ENCODE results near the gene FGF14. TPM values are rescaled to one million over a fixed set of nuclear protein-coding genes. Genes with fewer than 3 reads are reported as not detected.
A peak's percentile ranks its signal among the peaks of the same experiment; 100 is the strongest.

Gene FGF14
- total and polyA plus RNA-seq, 4 donors = 19.3 to 59.7 (median 38.0) TPM

DNA sequence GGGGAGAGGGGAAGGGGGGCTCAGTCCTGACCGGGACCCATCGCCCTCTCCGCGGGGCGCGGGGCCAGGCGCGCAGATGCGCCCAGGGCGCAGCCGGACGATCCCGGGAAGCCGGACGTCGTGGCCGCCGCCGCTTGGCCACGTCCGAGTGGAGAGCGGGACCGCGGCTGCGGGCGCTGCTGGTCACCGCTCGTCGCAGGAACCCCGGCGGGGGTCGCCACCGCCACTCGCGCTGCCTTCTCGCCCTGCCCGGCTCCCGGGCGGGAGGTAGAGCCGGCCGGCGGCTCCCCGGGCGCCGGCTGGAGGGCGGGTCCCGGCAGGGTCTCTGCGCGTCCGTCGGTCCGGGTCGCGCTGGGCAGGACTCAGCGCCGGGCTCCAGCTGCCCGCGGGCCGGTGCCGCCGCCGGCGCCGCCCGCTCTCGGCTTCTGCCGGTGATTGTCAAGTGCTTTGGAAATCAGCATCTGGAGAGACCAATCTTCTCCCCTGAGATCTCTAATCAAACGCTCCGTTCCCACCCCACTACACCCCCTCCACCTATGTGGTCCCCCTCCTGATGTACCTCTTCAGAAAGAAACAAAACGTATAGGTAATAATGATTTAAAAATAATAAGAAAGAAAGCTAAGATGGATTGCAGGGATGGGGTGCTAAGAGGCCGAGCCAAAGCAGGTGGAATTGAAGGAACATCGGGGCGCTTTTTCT, 484.9 kb downstream of the FGF14 start:
- peaks cover 30% of the 10 kb centered on the region for H3K4me1 ChIP-seq (ENCODE audit: control insufficient read depth, insufficient read depth, low read length)
- H3K4me3 ChIP-seq (ENCODE audit: low read depth, low read length) = peak overlapping the region; percentile 51
- peaks cover 45% of the 10 kb centered on the region for H3K27me3 ChIP-seq (ENCODE audit: control insufficient read depth, insufficient read depth, low read length)
- no peaks in the 10 kb centered on the region for H3K9me3 ChIP-seq (ENCODE audit: control insufficient read depth, insufficient read depth, low read length)
- DNase-seq (ENCODE audit: low read depth in 4 of 6, low spot score in 6 of 6) = peak in 1 of 6 donors; percentile 21
- no peak overlapping the region for H3K27ac ChIP-seq (ENCODE audit: low read depth, low read length)
- H3K36me3 ChIP-seq (ENCODE audit: control insufficient read depth, insufficient read depth, low read length) = no peaks in the 10 kb centered on the region
- under 1% methylated on average over 70 of the region's 73 CpGs for WGBS (ENCODE audit: insufficient coverage)

- peaks cover 30% of the 10 kb centered on the region for H3K4me1 ChIP-seq (ENCODE audit: control insufficient read depth, insufficient read depth, low read length)
- no peaks in the 10 kb centered on the region for H3K9me3 ChIP-seq (ENCODE audit: control insufficient read depth, insufficient read depth, low read length)
- H3K27ac ChIP-seq (ENCODE audit: low read depth, low read length) = no peak overlapping the region
- DNase-seq (ENCODE audit: low read depth in 4 of 6, low spot score in 6 of 6) = peak in 3 of 6 donors; percentile 42 to 89 (median 82)
- peaks cover 44% of the 10 kb centered on the region for H3K27me3 ChIP-seq (ENCODE audit: control insufficient read depth, insufficient read depth, low read length)
- no peaks in the 10 kb centered on the region for H3K36me3 ChIP-seq (ENCODE audit: control insufficient read depth, insufficient read depth, low read length)
- 0% methylated on average over 62 of the region's 62 CpGs for WGBS (ENCODE audit: insufficient coverage)
- peak overlapping the region; percentile 51 for H3K4me3 ChIP-seq (ENCODE audit: low read depth, low read length)
Measured at GRCh38 chr13:101916108-101916774, 485.6 kb downstream of the FGF14 start.

DNA sequence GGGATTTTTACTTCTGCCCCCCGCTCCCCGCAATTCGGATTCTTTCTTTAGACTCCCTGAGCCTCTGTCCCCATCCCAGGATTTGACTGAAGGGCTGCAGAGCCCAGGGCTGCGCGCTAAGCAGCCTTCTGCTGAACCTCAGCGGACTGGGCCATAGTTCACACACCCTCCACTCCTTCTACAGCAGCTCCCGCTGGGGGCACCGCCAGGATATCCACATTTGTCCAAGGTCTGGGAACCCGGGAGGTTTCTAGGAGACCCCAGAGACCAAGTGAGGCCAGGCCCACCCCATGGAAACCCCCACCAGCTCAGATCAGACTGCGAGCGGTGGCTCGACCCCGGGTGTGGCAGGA, 486.1 kb downstream of the FGF14 start:
- H3K4me1 ChIP-seq (ENCODE audit: control insufficient read depth, insufficient read depth, low read length) = peaks cover 30% of the 10 kb centered on the region
- no peaks in the 10 kb centered on the region for H3K36me3 ChIP-seq (ENCODE audit: control insufficient read depth, insufficient read depth, low read length)
- 4% methylated on average over 13 of the region's 13 CpGs for WGBS (ENCODE audit: insufficient coverage)
- no peaks in the 10 kb centered on the region for H3K9me3 ChIP-seq (ENCODE audit: control insufficient read depth, insufficient read depth, low read length)
- H3K27ac ChIP-seq (ENCODE audit: low read depth, low read length) = no peak overlapping the region
- peaks cover 44% of the 10 kb centered on the region for H3K27me3 ChIP-seq (ENCODE audit: control insufficient read depth, insufficient read depth, low read length)
- DNase-seq (ENCODE audit: low read depth in 4 of 6, low spot score in 6 of 6) = peak in 2 of 6 donors; percentile 19 to 63
- peak overlapping the region; percentile 51 for H3K4me3 ChIP-seq (ENCODE audit: low read depth, low read length)

DNA sequence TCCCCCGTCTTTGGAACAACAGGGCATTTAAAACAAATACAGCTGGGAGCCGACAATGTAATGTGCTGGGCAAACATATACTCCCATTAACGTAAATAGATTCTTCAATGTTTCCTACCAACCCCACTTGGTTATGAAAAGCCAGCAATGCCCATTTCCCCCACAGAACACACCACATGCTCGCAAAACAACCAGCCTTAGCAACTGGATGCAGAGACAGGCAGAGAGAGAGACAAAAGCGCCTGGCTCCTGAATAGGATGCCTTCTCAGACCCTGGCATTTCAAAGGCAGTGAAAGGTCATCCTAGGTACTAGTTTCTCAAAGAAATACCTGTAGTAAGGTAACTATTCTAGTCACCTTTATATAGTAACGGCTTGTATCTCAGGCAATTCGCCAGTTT, 486.5 kb downstream of the FGF14 start:
- WGBS (ENCODE audit: insufficient coverage) = 17% methylated on average over 6 of the region's 7 CpGs
- peak overlapping the region; percentile 51 for H3K4me3 ChIP-seq (ENCODE audit: low read depth, low read length)
- H3K27ac ChIP-seq (ENCODE audit: low read depth, low read length) = no peak overlapping the region
- peaks cover 42% of the 10 kb centered on the region for H3K27me3 ChIP-seq (ENCODE audit: control insufficient read depth, insufficient read depth, low read length)
- H3K9me3 ChIP-seq (ENCODE audit: control insufficient read depth, insufficient read depth, low read length) = no peaks in the 10 kb centered on the region
- peaks cover 30% of the 10 kb centered on the region for H3K4me1 ChIP-seq (ENCODE audit: control insufficient read depth, insufficient read depth, low read length)
- DNase-seq (ENCODE audit: low read depth in 4 of 6, low spot score in 6 of 6) = peak in 2 of 6 donors; percentile 57 to 89
- no peaks in the 10 kb centered on the region for H3K36me3 ChIP-seq (ENCODE audit: control insufficient read depth, insufficient read depth, low read length)

GRCh38 chr13:101911752-101912151, 490.1 kb downstream of the FGF14 start:
- WGBS (ENCODE audit: insufficient coverage) = no CpG with 5 or more reads among the region's 2 CpGs
- Histone ChIP-seq H3K27me3 (ENCODE audit: control insufficient read depth, insufficient read depth, low read length) (peaks cover 16% of the 10 kb centered on the region), H3K27ac (ENCODE audit: low read depth, low read length) (no peak overlapping the region), H3K9me3 (ENCODE audit: control insufficient read depth, insufficient read depth, low read length) (no peaks in the 10 kb centered on the region), H3K4me3 (ENCODE audit: low read depth, low read length) (no peak overlapping the region), H3K4me1 (ENCODE audit: control insufficient read depth, insufficient read depth, low read length) (peaks cover 12% of the 10 kb centered on the region), H3K36me3 (ENCODE audit: control insufficient read depth, insufficient read depth, low read length) (no peaks in the 10 kb centered on the region)
- DNase-seq (ENCODE audit: low read depth in 4 of 6, low spot score in 6 of 6) = no peak

GRCh38 chr13:101903890-101904289, 498.0 kb downstream of the FGF14 start:
- Histone ChIP-seq H3K36me3 (ENCODE audit: control insufficient read depth, insufficient read depth, low read length) (no peaks in the 10 kb centered on the region), H3K4me1 (ENCODE audit: control insufficient read depth, insufficient read depth, low read length) (no peaks in the 10 kb centered on the region), H3K4me3 (ENCODE audit: low read depth, low read length) (no peak overlapping the region), H3K27me3 (ENCODE audit: control insufficient read depth, insufficient read depth, low read length) (no peaks in the 10 kb centered on the region), H3K27ac (ENCODE audit: low read depth, low read length) (no peak overlapping the region), H3K9me3 (ENCODE audit: control insufficient read depth, insufficient read depth, low read length) (no peaks in the 10 kb centered on the region)
- 42% methylated on average over 2 of the region's 3 CpGs for WGBS (ENCODE audit: insufficient coverage)
- DNase-seq (ENCODE audit: low read depth in 4 of 6, low spot score in 6 of 6) = no peak

DNA sequence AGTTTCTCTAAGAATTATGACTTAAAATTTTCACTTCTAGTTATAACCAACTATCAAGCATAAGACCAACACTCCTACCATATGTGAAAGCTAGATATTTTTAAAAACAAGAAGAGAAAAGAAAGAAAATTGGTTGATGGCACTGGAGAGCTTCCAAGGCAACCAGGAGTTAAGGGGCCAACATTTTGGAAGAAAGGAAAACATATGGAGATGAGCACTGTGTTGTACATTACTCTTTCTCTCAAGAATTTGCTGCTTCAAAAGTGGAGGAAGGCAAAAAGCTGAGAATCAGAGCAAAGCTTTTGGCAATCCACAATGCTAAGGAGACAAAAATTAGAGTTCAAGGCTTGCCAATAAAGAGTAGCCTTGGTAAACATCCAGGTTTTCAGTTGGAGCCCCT, 503.2 kb downstream of the FGF14 start:
- H3K9me3 ChIP-seq (ENCODE audit: control insufficient read depth, insufficient read depth, low read length) = no peaks in the 10 kb centered on the region
- peak in 1 of 6 donors; percentile 85 for DNase-seq (ENCODE audit: low read depth in 4 of 6, low spot score in 6 of 6)

DNA sequence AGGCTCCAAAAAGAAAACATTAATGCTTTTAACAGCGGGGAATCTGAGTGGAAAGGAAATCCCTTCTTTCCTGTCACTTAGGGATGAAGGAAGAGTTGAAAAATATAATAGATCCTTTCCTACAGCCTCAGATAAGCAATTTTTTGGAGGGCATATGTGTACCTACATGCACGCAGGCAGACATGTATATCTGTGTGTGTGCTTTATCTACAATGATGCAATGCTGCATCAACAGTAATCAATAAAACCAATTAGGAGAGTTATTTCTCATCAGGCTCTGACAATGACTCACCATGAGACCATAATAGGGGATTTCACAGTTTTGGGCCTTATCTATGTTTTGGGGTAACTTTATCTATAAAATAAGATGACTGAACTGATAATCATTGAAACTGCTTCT, 505.3 kb downstream of the FGF14 start:
- Histone ChIP-seq H3K4me1 (ENCODE audit: control insufficient read depth, insufficient read depth, low read length) (no peaks in the 10 kb centered on the region), H3K27ac (ENCODE audit: low read depth, low read length) (no peak overlapping the region), H3K4me3 (ENCODE audit: low read depth, low read length) (no peak overlapping the region), H3K9me3 (ENCODE audit: control insufficient read depth, insufficient read depth, low read length) (no peaks in the 10 kb centered on the region), H3K27me3 (ENCODE audit: control insufficient read depth, insufficient read depth, low read length) (no peaks in the 10 kb centered on the region), H3K36me3 (ENCODE audit: control insufficient read depth, insufficient read depth, low read length) (no peaks in the 10 kb centered on the region)
- DNase-seq (ENCODE audit: low read depth in 4 of 6, low spot score in 6 of 6) = no peak
- WGBS (ENCODE audit: insufficient coverage) = no CpG with 5 or more reads among the region's 2 CpGs

More for the DNA sequence above, 503.2 kb downstream of the FGF14 start:
- Histone ChIP-seq H3K27me3 (ENCODE audit: control insufficient read depth, insufficient read depth, low read length) (no peaks in the 10 kb centered on the region), H3K36me3 (ENCODE audit: control insufficient read depth, insufficient read depth, low read length) (no peaks in the 10 kb centered on the region), H3K4me1 (ENCODE audit: control insufficient read depth, insufficient read depth, low read length) (no peaks in the 10 kb centered on the region), H3K4me3 (ENCODE audit: low read depth, low read length) (no peak overlapping the region), H3K27ac (ENCODE audit: low read depth, low read length) (no peak overlapping the region)

- Histone ChIP-seq H3K4me3 (ENCODE audit: low read depth, low read length) (no peak overlapping the region), H3K9me3 (ENCODE audit: control insufficient read depth, insufficient read depth, low read length) (no peaks in the 10 kb centered on the region), H3K27ac (ENCODE audit: low read depth, low read length) (no peak overlapping the region), H3K36me3 (ENCODE audit: control insufficient read depth, insufficient read depth, low read length) (no peaks in the 10 kb centered on the region), H3K27me3 (ENCODE audit: control insufficient read depth, insufficient read depth, low read length) (no peaks in the 10 kb centered on the region), H3K4me1 (ENCODE audit: control insufficient read depth, insufficient read depth, low read length) (no peaks in the 10 kb centered on the region)
- no peak for DNase-seq (ENCODE audit: low read depth in 4 of 6, low spot score in 6 of 6)
- 11% methylated on average over 1 of the region's 1 CpG for WGBS (ENCODE audit: insufficient coverage)
Measured at GRCh38 chr13:101893021-101893420, 508.8 kb downstream of the FGF14 start.

GRCh38 chr13:101892296-101892695, 509.6 kb downstream of the FGF14 start:
- no peak overlapping the region for H3K27ac ChIP-seq (ENCODE audit: low read depth, low read length)

More at GRCh38 chr13:101892296-101892695, 509.6 kb downstream of the FGF14 start:
- no peak overlapping the region for H3K4me3 ChIP-seq (ENCODE audit: low read depth, low read length)
- peak in 1 of 6 donors; percentile 64 for DNase-seq (ENCODE audit: low read depth in 4 of 6, low spot score in 6 of 6)
- H3K4me1 ChIP-seq (ENCODE audit: control insufficient read depth, insufficient read depth, low read length) = no peaks in the 10 kb centered on the region
- no CpG with 5 or more reads among the region's 1 CpG for WGBS (ENCODE audit: insufficient coverage)
- no peaks in the 10 kb centered on the region for H3K27me3 ChIP-seq (ENCODE audit: control insufficient read depth, insufficient read depth, low read length)
- H3K9me3 ChIP-seq (ENCODE audit: control insufficient read depth, insufficient read depth, low read length) = no peaks in the 10 kb centered on the region
- H3K36me3 ChIP-seq (ENCODE audit: control insufficient read depth, insufficient read depth, low read length) = no peaks in the 10 kb centered on the region

All from spinal cord (tissue), 10 donors.